Activated B cell treated with CpG ODN at 0.5 μM for 24 hours (primary cell): ENCODE measurements around the gene ABL1. TPM values are rescaled to one million over a fixed set of nuclear protein-coding genes. Genes with fewer than 3 reads are reported as not detected.

ENCODE experiments used
- ATAC-seq: fragments of 200-7000 bp; cut with Tn5 transposase; one replicate; pipeline ENCODE4 v1.10.0; 2021; ENCODE audit warnings: low read depth, mild to moderate bottlenecking, moderate library complexity
- CTCF ChIA-PET: fragments of 350-600 bp; sonication (Branson Sonifier 250); formaldehyde crosslinking; loops from one replicate; lab custom pipeline; 2021; ENCODE audit warnings: antibody characterized with exemption; lab: Charles Lee
- POLR2A ChIA-PET: fragments of 350-600 bp; sonication (Branson Sonifier 250); formaldehyde crosslinking; loops from one replicate; lab custom pipeline; 2021; ENCODE audit warnings: antibody characterized with exemption; lab: Charles Lee
- DNase-seq: peaks from one replicate; pipeline ENCODE4 v3.0.0; 2022
- H3K27ac Mint-ChIP-seq: one replicate; pipeline ENCODE4 v1.8.0; 2020; ENCODE audit warnings: mixed read lengths
- H3K27me3 Mint-ChIP-seq: one replicate; pipeline ENCODE4 v1.8.0; 2021; ENCODE audit warnings: mixed read lengths
- H3K36me3 Mint-ChIP-seq: one replicate; pipeline ENCODE4 v1.8.0; 2021; ENCODE audit warnings: low read depth, mixed read lengths
- H3K4me1 Mint-ChIP-seq: one replicate; pipeline ENCODE4 v1.8.0; 2021; ENCODE audit warnings: mixed read lengths
- H3K4me3 Mint-ChIP-seq: one replicate; pipeline ENCODE4 v1.8.0; 2020; ENCODE audit warnings: mild to moderate bottlenecking, mixed read lengths
- H3K9me3 Mint-ChIP-seq: one replicate; pipeline ENCODE4 v1.8.0; 2020; ENCODE audit warnings: mixed read lengths
- intact Hi-C: fragments of 100-400 bp; cut with micrococcal nuclease; formaldehyde crosslinking; loops from one replicate; pipeline ENCODE4 v1.15.1; 2024
- total RNA-seq: library from RNA; stranded (reverse); gene quantifications from 2 replicates; pipeline ENCODE4 v1.2.3, GENCODE V29; 2022
- TF ChIP-seq, protein P1 (sequence below): fragments of 200-600 bp; IDR thresholded peaks from one replicate; pipeline ENCODE4 v1.8.0; 2022; ENCODE audit warnings: antibody characterized with exemption, mild to moderate bottlenecking

ABL1 gene
- total RNA-seq, 1 donor from 2014 or later = 41.6 TPM

DNA sequence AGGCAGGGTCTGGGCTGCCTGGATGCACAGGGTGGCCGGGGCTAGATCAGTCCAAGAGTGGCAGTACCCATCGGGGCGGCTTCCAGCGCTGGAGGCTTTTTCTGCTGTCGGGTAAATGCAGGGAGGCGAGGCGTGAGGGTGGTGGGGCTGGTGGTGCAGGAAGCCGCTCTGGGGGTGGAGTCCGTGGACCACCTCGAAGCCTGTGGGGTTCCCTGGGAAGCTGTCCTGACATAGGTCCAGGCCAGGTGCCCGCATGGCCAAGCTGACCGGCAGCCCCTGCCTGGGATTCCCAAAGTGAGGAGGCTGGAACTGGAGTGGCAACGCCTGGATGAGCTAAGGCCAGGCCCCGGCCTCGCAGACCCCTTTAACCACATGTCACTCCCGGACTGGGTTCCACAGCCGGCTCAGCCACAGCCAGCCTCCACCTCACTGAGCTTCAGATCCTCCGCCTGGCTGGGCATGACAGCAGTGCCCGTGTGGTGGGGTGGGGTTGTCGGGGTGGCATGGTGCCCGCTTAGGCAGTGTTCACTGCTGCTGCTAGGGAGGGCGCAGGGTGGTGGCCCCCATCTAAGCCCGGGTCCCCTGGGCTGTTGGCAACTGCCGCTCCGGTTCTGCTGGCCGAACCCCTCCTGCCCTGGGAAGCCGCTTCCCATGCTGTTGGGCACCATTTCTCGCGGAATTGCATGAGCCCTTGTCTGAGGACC lies 62.9 kb downstream of the ABL1 start:
- Mint-ChIP-seq H3K27ac (no peak overlapping the region), H3K4me3 (no peak overlapping the region), H3K36me3 (no peaks in the 10 kb centered on the region), H3K4me1 (peaks cover 10% of the 10 kb centered on the region), H3K27me3 (peaks cover 5% of the 10 kb centered on the region), H3K9me3 (no peaks in the 10 kb centered on the region)
- intact Hi-C loops = no loop called here
- ChIA-PET CTCF (no interaction called here), POLR2A (no interaction called here)
- ATAC-seq (no peak), DNase-seq (no peak)
- TF ChIP-seq, protein P1, sequence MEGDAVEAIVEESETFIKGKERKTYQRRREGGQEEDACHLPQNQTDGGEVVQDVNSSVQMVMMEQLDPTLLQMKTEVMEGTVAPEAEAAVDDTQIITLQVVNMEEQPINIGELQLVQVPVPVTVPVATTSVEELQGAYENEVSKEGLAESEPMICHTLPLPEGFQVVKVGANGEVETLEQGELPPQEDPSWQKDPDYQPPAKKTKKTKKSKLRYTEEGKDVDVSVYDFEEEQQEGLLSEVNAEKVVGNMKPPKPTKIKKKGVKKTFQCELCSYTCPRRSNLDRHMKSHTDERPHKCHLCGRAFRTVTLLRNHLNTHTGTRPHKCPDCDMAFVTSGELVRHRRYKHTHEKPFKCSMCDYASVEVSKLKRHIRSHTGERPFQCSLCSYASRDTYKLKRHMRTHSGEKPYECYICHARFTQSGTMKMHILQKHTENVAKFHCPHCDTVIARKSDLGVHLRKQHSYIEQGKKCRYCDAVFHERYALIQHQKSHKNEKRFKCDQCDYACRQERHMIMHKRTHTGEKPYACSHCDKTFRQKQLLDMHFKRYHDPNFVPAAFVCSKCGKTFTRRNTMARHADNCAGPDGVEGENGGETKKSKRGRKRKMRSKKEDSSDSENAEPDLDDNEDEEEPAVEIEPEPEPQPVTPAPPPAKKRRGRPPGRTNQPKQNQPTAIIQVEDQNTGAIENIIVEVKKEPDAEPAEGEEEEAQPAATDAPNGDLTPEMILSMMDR = no peak

DNA sequence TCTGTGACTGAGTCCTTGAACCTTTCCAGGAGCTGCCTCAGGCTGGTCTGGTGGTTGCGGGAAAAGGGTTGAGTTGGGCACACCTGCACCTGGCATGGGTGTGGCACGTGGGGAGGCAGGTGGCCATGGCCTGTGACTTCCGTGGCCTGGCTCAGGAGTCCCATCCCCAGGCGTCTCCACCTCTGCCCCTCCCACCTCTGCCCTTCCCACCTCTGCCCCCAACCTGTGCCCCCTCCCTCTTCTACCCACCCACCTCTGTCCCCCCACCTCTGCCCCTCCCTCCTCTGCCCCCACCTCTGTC lies 63.4 kb downstream of the ABL1 start:
- H3K4me3 Mint-ChIP-seq = no peak overlapping the region
- no peaks in the 10 kb centered on the region for H3K36me3 Mint-ChIP-seq
- ChIA-PET POLR2A (no interaction called here), CTCF (no interaction called here)
- H3K9me3 Mint-ChIP-seq = no peaks in the 10 kb centered on the region
- H3K27ac Mint-ChIP-seq = no peak overlapping the region
- TF ChIP-seq, protein P1 = no peak
- ATAC-seq = no peak
- H3K4me1 Mint-ChIP-seq = peaks cover 6% of the 10 kb centered on the region
- H3K27me3 Mint-ChIP-seq = peaks cover 5% of the 10 kb centered on the region
- intact Hi-C loops = no loop called here
- DNase-seq = no peak

DNA sequence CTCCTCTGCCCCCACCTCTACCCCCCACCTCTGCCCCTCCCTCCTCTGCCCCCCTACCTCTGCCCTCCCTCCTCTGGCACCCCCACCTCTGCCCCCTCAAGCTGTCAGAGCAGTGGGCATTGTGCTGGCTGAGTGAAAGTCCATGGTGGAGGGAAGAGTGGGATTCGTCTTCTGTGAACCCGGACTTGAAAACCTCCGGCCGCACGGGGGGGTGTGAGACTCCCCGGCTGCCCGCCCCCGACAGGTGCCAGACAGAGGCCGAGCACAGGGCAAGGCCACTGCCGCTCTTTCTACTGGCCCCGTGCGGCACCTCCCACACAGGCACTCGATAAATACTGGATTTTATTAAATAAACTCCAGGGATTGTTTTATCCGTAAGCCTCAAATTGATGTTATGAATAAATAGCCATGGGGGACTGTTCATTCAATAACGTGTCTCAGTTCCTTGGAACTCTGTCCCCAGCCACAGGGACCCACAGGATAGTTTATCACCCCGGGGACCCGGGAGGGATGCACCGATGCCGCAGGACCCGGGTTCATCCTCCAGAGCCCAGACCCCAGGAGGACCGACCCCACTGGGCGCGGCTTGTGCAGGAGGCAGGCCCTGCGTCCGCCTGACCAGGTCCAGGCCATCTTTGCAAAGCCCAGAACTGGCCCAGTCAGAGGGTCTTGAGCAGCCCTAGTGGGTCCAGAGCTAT lies 64.1 kb downstream of the ABL1 start:
- intact Hi-C loops = no loop called here
- CTCF ChIA-PET = no interaction called here
- POLR2A ChIA-PET = no interaction called here
- H3K27me3 Mint-ChIP-seq = peaks cover 5% of the 10 kb centered on the region
- ATAC-seq = no peak
- no peak overlapping the region for H3K27ac Mint-ChIP-seq
- no peaks in the 10 kb centered on the region for H3K9me3 Mint-ChIP-seq
- no peaks in the 10 kb centered on the region for H3K4me1 Mint-ChIP-seq
- DNase-seq = no peak
- no peaks in the 10 kb centered on the region for H3K36me3 Mint-ChIP-seq
- TF ChIP-seq, protein P1 = no peak
- no peak overlapping the region for H3K4me3 Mint-ChIP-seq

DNA sequence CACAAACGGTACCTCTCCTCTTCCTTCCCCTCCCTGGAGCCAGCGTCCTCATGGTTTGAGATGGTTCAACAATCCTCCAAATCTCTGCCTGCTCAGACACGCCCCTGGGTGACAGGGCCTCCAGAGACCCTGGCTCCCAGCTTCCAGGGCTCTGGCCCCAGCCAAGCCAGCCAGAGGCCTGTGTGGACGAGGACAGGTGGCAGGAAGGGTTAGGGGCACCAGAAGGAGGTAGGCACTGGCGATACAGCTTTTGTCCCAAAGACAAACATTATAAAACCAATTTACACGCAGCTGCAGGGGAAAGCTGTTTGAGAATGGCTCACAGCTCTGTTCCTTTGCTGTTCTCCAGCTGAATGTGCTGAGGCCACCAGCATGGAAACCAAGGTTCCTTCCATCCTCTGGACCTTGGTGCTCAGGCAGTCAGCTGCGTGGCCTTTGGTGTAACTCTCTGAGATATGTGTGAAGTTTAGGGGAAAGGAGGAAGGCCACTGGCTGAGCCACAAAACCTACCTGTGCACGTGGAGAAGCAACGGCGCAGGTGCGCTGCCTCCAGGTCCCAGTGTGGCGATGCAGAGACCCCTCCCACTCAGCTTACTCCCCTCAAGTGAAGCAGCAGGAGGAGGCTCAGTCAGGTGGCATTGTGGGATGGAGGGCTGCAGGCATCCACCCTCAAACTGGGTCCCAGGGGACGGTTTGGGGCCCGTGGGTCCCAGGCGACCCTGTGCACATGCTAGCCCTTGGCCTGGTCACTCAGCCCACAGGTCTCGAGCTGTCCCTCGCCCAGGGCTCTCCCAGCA lies 65.8 kb downstream of the ABL1 start:
- TF ChIP-seq, protein P1 = no peak
- POLR2A ChIA-PET = no interaction called here
- peaks cover 5% of the 10 kb centered on the region for H3K27me3 Mint-ChIP-seq
- no peaks in the 10 kb centered on the region for H3K9me3 Mint-ChIP-seq
- ATAC-seq (no peak), DNase-seq (no peak)
- H3K4me1 Mint-ChIP-seq = no peaks in the 10 kb centered on the region
- H3K36me3 Mint-ChIP-seq = no peaks in the 10 kb centered on the region
- CTCF ChIA-PET = no interaction called here
- intact Hi-C loops = no loop called here
- no peak overlapping the region for H3K4me3 Mint-ChIP-seq
- no peak overlapping the region for H3K27ac Mint-ChIP-seq
